Measurements from ENCODE around the gene GFM1.
A peak's percentile ranks its signal among the peaks of the same experiment; 100 is the strongest.

The GFM1 gene

DNA sequence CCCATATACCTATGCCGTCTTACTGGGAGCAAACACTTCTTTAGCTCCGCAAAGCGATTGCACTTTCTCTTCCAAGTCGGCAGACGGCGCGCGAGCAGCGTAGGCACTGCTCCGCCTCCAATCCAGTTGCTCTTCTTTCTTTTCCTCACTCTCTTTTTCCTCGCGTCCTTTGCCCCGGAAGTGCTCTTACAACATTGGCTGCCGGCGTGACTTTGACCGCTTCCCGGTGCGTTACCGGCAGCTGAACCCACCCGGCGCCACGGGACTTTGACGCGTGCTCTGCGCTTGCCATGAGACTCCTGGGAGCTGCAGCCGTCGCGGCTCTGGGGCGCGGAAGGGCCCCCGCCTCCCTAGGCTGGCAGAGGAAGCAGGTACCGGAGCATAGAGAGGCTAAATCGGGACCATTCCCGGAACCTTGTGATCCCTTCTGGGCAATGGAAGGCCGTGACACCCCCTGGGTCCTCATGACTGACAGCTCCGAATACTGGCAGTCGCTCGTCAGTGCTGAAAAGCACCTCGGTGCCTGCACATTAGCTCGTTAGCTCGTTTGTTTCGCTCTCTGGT, at the start of gene GFM1:
Gene GFM1 (plus strand): TSS at position 183 of the 564 bp plus-strand sequence. CDS start 108 bp downstream, at position 291.
- DNase-seq (ENCODE audit: low read depth): peak; percentile 68

DNA sequence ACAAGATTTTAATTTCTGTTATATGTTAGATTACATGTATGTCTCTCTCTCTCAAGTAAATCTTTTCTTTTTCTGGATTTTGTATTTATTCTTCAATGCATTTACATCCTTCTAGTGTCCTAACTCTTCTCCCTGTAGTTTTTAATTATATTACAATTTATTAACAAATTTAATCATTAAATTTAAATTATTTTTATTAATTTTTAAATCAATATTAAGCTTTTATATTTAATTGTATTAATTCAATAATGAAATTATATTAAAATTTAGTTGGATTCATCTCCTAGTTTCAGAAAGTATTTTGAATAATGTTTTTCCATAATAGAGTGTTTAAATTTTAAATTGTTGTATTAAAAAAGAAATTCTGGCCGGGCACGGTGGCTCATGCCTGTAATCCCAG, 43.5 kb upstream of the GFM1 start:
- DNase-seq (ENCODE audit: low read depth): no peak

DNA sequence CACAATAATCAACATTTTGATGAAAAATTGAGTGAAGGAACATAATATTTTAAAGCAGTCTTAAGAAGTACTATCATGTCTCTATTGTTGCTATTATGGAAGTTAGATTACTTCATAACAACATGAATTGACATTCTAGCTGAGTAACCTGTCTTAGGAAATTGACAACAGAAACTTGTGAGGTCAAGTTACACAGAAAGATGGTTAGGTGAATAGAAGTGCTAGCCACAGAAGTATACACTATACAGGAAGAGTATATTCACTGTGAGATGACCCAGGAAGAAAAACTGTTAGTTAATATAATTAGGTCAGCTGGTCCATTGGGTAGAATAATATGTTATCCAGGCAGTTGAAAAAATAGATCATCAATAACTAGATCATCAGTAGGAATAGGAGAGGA, 42.1 kb upstream of the GFM1 start:
- DNase-seq (ENCODE audit: low read depth): no peak

DNA sequence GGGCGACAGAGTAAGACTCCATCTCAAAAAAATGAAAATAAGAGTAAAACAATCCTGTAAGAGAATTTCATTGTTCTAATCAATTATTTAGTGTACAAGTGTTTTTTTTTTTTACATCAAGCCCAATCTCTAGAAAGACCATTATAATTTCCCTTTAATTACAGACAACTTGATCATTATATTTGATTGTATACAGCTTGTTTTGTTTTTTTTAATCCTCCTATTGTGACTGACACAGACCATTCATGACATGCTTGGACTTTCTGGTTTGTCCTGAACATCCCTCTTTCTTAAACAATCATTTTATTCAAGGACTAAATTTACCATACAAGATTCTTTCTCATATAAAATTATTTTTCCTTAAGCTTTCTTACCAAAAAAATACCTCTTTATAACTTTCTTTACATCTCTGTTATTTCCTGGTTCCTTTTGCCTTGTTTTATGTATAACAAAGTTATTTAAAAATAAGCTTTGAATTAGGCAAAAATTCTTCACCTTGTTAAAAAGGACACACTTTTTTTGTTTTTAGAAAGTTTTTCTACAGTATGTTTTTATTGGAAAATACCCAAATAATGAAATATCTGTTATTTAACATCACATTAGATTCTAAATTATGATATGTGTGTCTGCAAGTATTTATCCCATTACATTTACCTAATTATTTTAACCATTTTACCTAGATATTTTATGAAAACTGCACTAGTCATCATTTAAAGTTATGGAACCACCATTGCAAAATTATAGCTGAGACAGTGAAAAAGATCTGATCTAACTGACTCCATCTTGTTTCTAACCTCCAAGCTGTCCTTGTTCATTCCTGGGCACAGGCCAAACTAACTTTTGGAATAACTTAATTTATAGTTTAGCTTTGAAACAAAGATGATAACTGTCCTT, 26.1 kb upstream of the GFM1 start:
- DNase-seq (ENCODE audit: low read depth): no peak

DNA sequence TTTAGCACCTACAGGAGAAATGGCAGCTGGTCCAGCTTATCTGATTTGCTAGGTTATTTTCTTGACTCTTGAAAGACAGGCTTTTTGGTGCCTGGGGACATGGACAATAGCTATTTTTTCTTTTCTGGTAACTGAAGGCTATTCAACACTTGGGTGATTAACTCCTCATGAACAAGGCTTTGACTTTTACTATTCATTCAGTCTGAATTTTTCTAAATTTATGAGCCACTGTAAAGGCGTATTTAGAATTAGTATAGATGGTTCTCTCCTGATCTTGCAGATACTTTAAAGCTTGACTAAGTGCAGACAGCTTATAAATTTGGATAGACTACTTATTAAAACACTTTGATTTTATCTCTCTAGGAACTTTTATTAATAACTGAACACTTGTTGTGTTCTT, 18.4 kb upstream of the GFM1 start:
- DNase-seq (ENCODE audit: low read depth): no peak

DNA sequence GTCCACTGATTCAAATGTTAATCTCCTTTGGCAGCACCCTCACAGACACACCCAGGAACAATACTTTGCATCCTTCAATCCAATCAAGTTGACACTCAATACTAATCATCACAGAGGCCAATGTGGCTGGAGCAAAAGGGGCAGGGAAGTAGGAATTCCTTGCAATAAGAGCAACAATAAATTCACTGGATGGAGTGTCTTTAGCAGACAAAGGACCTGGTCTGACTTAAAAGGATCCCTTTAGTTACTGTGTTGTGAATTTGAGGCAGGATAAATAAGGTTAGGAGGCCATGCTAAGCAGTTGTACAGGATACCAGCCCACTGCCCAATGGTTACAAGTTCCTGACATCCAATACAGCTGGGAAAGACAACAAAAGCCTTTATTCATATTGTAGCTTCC, 12.3 kb upstream of the GFM1 start:
- DNase-seq (ENCODE audit: low read depth): no peak

DNA sequence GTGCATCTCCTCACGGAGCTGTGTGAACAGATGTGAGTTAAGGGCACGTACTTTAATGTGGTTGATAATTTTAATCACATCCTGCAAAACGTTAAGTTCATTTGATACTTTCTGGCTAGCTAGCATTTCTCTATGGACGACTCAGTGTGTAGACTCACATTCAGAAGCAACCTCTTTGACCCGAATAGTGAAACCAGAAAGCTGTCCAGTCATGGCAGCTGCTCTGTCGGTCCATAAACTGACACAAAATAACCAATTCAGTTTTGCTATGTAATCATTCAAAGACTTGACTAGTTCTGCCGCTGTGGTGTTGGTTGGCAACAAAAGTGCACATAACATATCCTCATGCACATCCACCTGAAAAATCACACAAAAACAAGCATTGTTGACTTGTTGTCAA, 3.7 kb upstream of the GFM1 start:
- DNase-seq (ENCODE audit: low read depth): no peak

DNA sequence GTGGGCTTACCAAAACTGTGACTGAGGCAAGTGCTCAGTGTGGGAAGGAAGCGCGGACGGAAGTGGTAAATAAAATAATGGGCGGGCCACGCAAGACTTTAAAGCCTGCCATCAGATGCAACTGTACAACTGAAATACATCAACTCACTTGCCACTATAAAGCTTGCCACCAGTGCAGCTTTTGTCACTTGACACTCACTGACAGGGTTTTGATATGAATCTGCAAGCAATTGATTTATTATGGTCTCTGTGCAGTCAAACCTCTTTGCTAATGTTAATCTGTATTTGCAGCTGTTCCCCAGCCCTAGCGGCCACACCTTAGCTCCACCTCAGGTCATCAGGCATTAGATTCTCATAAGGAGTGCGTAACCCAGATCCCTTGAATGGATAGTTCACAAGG, 2.3 kb upstream of the GFM1 start:
- no peak for DNase-seq (ENCODE audit: low read depth)

DNA sequence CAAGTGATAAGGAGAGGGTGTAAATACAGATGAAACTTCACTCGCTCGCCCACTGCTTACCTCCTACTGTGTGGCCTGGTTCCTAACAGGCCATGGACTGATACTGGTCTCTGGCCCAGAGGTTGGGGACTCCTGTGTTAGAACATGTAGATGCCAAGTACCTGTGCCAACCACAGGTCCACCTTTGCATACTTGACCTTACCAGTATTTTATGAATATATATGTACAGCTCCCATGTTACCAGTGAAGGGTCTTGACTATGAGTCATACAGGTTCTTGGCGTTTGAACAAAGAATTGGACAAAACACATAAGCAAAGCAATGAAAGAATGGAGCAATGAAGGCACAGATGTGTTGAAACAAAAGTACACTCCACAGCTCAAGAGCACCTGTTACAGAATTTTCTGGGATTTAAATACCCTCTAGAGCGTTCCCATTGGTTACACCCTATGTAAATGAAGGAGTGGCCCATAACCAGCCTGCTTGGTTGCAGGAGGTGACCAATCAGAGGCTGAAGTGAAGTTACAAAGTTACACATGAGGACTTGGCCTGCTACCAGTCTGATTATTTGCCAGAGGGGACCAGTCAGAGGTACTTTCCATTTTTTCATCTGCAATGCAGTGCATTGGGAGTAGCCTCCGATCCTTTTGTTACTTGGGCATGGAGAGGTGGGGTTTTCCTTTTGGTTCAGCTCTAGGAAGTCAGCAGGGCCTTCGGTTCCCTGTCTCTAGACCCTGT, 1.7 kb upstream of the GFM1 start:
- no peak for DNase-seq (ENCODE audit: low read depth)

DNA sequence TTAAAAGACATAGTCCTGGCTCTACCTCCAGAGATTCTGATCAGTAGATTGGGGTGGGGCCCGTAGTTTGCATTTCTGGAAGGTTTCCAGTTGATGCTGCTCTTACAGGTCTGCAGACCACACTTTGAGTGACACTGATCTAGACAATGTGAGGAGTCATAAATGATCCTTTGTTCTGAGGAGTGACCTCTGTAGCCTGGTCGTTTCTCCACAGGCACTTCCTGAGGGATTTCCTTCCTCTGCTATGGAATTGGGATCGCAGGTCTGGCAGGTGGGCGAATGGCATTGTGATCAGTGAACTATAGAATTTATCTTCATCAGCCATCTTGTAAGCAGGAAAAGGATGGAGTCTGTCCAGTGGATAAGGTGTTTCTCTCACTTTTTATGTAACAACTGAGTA, 5.5 kb downstream of the GFM1 start:
- DNase-seq (ENCODE audit: low read depth): no peak

DNA sequence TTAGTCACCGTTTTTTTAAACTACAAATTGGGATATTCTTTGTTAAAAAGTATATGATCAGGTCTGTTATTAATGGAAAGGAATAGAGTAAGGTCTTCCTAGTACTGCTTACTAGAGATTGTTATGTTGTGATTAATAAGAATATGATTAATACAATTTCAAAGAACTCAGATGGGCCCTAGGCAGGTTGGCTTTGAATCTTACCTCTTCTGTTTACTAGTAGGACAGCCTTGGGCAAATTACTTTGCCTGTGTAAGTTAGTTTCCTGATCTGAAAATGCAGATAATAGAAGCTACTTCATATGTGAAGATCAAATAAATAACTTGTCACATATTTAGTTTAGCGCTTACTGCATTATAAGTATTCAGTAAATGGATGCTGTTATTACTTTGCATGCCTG, 6.9 kb downstream of the GFM1 start:
- no peak for DNase-seq (ENCODE audit: low read depth)

DNA sequence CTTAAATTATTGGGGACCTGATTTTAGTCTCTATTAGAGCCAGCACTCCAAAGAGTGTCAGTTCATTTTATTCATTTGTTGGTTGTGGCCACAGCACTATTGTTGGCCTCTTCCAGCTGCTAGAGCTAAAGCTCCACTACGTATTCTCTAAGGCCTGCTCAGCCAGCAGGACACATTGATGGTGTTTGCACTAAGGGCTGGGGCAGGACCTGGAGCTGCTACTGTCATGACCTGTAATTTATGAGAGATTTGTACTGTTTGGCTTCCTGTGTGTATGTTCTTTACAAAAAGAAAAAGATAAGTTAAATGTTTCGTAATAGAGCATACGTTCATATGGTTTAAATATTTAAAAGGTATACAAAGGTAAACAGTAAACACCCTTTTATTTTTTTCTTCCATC, 8.1 kb downstream of the GFM1 start:
- DNase-seq (ENCODE audit: low read depth): no peak

DNA sequence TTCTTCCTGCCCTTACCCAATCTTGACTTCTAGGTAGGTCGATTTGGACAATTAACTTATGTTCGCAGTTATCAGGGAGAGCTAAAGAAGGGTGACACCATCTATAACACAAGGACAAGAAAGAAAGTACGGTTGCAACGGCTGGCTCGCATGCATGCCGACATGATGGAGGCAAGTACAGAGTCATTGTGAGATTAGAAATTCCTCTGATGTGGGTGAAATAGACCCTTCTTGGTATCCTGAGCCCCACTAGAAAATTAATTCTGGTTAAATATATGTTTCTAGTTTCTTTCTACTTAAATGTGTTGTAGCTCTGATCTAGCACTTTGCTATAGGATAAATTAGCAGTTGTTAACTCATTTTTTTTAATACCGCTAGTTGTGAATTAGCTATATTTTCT, 14.6 kb downstream of the GFM1 start:
- DNase-seq (ENCODE audit: low read depth): no peak

DNA sequence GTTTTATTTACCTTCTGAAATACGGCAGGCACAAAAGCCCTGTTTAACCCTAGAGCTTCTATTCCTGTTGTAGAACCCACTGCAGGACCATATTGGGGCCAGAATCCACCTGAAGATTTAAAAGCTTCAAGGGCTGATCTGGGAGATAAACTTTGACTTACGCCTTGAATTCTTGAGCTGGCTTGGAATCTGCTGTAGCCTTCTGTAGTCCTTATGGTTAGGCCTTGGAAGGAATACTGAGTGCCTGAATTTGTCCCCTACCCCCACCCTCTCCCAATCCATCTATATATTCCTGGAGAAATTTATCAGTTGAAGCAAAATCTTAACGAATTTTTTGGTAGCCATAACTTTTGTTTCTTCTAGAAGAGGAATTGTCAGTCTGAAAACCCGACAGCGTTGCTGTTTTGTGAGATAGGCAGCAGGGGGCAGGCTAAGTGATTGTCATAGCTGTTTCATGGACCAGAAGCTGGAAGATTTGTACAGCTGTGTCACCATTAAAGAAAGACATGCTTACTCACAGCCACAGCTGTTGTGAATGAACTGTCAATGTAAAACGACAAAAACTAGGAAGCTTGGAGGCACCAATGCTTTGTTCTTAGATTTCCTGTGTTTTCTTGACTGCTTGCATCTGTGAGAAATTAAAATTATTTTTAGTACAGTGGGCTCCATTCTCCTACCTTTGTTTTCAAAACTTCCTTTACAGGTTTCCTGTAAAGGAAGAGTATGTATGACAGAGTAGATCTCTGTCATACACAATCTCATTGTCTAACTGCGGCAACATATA, 15.3 kb downstream of the GFM1 start:
- DNase-seq (ENCODE audit: low read depth): peak; percentile 21

DNA sequence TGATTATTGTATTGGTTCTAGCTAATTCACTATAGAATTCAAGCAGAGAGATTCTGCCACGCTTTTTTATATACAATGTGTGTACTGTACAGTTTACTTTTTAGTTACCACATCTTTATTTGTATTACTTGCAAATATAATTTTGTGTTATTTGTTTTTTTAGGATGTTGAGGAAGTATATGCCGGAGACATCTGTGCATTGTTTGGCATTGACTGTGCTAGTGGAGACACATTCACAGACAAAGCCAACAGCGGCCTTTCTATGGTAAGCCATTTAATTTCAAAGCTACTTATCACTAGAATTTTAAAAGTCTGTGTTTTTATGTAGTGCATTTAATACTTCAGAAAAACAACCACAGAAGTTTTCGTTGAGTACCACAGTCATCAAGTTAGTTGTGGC, 16.4 kb downstream of the GFM1 start:
- no peak for DNase-seq (ENCODE audit: low read depth)

DNA sequence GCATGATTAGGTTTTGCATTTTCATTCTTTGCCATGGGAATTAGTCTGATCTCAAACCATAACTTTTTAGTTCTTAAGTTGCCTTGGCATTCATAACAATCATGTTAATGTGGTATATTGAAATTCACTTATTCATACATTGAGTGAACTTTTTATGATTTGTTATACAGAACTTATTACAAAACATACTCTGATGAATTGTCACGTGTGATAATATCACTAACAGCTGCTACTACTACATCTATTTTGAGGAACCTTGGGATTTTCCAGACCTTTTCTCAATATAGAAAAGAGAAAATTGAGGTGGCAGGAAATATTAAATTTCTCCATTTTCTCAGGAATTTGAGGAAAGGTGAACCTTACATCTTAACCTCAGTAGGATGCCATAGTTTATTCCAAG, 18.9 kb downstream of the GFM1 start:
- no peak for DNase-seq (ENCODE audit: low read depth)

DNA sequence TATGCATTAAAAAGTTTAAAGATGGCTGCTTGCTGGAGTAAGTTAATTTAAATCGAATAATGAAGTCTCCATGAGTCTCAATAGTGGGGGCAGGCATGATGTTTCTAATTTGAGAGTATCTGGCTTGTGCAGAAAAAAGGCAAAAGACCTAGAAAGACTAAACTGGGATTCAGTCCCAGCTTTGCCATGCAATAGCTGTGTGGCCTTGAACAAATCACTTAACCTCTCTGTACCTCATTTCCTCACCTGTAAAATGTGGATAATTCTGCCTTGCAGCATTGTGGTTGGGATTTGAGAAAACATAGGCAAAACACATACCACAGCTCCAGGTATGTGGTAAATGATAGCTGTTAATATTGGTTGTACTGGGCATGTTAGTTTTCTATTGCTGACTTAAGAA, 19.5 kb downstream of the GFM1 start:
- no peak for DNase-seq (ENCODE audit: low read depth)

DNA sequence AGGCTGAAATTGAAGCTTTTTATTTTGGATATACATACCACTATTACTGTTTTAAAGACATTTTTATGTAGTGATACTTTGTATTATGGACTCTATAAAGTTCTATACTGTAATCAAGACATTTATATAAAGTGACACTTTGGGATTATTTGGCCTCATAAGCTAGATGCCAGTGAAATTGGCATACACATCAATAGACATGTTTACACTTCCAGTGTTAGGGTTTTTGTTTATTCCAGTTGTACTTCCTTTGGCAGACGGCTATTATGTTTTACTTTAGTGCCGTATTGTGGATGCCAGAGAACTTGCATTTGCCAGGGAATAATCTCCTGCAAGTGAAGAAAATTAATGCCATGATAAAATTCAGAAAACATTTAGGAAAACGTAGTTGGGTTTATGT, 22.1 kb downstream of the GFM1 start:
- no peak for DNase-seq (ENCODE audit: low read depth)

DNA sequence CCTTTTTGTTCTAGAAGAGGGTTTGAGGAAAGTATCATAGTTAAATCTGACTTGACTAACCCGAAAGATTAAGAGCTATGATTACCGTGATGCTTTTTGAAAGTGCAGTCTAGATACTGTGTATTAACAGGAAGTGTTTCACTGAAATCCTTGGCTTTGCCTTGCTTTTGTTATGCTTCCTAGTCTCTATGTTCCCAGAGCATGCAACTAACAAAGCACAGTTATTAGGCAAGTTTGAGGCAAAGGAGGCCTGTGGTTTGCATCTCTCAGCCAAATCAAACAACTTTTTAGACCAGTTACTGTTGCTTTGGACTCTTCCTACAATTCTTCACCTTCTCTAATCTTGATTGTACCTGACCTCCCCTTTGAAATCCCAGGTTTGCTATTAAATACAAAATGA, 24.2 kb downstream of the GFM1 start:
- no peak for DNase-seq (ENCODE audit: low read depth)

DNA sequence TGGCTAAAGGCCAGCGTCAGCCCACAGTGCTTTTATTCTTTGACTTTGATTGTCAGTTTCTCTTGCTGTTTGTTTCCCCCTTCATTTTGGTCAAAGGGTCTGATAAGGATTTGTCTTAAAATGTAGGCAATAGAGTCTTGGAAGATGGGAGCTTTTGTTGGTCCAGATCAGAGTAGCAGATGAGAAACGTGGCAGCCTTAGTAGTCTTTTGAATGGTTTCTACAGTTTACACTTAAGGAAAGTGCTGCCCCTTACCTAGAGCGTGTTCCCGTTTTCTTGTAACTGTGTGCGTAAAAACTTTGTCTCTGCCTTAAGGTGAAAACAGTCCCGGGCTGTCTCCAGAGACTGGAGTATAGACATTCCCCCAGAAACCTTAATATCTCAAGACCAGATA, 27.5 kb downstream of the GFM1 start:
- DNase-seq (ENCODE audit: low read depth): no peak

DNA sequence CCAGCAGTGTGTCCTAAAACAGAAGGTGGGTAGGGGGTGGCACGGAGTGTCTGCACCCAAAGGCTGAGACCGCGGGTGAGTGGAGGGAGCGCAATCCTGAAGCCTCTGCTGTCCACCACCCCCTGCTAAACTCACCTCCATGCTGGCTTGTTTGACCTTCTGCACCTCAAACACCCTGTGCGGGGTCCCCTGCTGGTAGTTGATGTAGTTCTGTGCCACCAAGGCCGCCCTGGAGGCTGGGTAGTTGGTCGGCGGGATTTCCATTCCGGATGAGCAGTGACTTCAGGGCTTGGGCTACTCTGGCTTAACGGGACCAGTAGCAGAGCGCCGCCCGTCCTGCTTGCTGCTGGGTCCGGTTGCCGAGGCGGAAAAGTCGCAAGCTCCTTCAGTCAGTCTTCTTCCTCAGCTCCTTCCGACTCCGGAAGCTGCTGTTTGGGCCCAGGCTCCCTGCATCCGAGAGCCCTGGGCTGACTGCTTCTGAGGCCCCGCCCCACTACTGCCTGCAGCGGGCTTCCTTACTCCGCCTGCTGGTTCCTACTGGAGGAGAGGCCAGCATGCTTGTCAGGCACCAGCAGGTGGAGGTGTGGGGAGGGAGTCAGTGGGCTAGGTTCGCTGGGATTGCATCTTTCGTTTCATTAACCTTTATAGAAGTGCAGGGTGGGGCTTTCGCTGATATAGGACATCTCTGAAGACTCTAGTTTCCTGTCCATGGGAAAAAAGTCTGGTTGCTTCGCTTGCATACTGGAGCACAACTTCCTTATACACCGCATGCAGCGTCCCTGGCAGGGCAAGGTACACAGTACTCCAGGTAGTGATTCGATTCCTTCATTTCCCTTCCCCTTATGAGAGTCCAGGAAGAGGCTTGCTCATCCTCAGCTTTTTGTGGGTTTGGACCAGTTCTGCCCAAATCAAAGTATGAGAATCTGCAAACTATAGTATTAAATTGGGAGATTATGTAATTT, 28.2 kb downstream of the GFM1 start, which contains the start of gene LXN:
Gene LXN (minus strand): TSS at position 434 of the 962 bp plus-strand sequence. CDS start 170 bp downstream, at position 264.
- DNase-seq (ENCODE audit: low read depth): peak; percentile 70

All from CMK (cell line).